ENCODE data around the gene ZNF143.

ZNF143 gene

DNA sequence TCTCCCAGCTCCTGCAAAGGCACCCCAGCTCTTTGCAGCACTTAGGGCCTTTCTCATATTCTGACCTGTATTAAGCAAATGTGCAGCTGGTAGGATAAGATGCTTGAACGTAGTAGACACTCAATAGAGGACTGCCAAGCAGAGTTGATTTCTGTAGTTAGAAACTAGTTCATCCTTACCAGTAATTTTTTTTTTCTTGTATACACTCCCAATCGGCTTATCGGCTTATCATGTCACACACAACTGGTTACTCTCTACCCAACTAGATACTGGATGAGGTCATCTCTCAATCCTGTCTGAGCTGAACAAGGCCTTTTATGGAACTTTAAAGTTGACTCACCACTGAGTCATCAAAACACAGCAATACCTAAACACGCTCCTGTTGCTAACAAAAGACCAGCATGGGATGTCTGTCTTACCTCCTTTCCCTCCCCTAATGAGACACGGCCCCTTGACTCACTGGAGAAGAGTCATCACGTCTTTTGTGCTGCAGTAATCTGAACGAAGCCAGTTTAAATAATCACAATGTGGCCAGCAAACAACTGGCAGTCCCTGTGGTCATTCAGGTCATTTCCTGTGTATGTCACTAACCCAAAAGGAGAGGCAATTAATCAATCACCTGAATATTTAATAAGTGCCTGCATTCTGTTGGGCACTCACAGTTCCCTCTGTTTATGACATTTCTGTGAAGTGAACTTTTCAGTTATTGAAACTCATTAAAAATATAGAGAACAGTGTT is 105.2 kb downstream of the ZNF143 start:
- TF ChIP-seq FOXP2 (optimal IDR thresholded peaks at IDR 0.05; ENCODE audit: borderline replicate concordance, extremely low read depth, extremely low read length, insufficient read depth) (peak; percentile 60), POLR2AphosphoS5 (IDR thresholded peaks at IDR 0.05; ENCODE audit: low read depth, low read length) (no peak; the same call in none of the 2 replicates), TAF1 (IDR thresholded peaks at IDR 0.05; ENCODE audit: borderline replicate concordance, insufficient read depth, low read length) (no peak; the same call in 1 of the 2 replicates), SIN3A (IDR thresholded peaks at IDR 0.05; ENCODE audit: borderline replicate concordance, insufficient read depth, low read length) (peak; percentile 100)
- TF ChIP-seq, protein P1, sequence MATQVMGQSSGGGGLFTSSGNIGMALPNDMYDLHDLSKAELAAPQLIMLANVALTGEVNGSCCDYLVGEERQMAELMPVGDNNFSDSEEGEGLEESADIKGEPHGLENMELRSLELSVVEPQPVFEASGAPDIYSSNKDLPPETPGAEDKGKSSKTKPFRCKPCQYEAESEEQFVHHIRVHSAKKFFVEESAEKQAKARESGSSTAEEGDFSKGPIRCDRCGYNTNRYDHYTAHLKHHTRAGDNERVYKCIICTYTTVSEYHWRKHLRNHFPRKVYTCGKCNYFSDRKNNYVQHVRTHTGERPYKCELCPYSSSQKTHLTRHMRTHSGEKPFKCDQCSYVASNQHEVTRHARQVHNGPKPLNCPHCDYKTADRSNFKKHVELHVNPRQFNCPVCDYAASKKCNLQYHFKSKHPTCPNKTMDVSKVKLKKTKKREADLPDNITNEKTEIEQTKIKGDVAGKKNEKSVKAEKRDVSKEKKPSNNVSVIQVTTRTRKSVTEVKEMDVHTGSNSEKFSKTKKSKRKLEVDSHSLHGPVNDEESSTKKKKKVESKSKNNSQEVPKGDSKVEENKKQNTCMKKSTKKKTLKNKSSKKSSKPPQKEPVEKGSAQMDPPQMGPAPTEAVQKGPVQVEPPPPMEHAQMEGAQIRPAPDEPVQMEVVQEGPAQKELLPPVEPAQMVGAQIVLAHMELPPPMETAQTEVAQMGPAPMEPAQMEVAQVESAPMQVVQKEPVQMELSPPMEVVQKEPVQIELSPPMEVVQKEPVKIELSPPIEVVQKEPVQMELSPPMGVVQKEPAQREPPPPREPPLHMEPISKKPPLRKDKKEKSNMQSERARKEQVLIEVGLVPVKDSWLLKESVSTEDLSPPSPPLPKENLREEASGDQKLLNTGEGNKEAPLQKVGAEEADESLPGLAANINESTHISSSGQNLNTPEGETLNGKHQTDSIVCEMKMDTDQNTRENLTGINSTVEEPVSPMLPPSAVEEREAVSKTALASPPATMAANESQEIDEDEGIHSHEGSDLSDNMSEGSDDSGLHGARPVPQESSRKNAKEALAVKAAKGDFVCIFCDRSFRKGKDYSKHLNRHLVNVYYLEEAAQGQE (IDR thresholded peaks at IDR 0.05; ENCODE audit: insufficient read depth in 1 of 2, low read depth in 2 of 2, low read length in 2 of 2): peak in 1 of 2 experiments; percentile 71; a peak in 1 of 4 replicates

- TF ChIP-seq TAF1 (IDR thresholded peaks at IDR 0.05; ENCODE audit: borderline replicate concordance, insufficient read depth, low read length) (0 out of 2 replicates have a peak, but pooled peaks have one; percentile 7), POLR2AphosphoS5 (IDR thresholded peaks at IDR 0.05; ENCODE audit: low read depth, low read length) (no peak), SIN3A (IDR thresholded peaks at IDR 0.05; ENCODE audit: borderline replicate concordance, insufficient read depth, low read length) (no peak)
- TF ChIP-seq, protein P1 (IDR thresholded peaks at IDR 0.05; ENCODE audit: insufficient read depth in 1 of 2, low read depth in 2 of 2, low read length in 2 of 2): no peak
These were observed 105.8 kb downstream of the ZNF143 start for GRCh38 chr11:9566561-9567063.

- no peak for TF ChIP-seq FOXP2 (optimal IDR thresholded peaks at IDR 0.05; ENCODE audit: borderline replicate concordance, extremely low read depth, extremely low read length, insufficient read depth)
These were observed 106.6 kb downstream of the ZNF143 start for GRCh38 chr11:9567401-9567800.

DNA sequence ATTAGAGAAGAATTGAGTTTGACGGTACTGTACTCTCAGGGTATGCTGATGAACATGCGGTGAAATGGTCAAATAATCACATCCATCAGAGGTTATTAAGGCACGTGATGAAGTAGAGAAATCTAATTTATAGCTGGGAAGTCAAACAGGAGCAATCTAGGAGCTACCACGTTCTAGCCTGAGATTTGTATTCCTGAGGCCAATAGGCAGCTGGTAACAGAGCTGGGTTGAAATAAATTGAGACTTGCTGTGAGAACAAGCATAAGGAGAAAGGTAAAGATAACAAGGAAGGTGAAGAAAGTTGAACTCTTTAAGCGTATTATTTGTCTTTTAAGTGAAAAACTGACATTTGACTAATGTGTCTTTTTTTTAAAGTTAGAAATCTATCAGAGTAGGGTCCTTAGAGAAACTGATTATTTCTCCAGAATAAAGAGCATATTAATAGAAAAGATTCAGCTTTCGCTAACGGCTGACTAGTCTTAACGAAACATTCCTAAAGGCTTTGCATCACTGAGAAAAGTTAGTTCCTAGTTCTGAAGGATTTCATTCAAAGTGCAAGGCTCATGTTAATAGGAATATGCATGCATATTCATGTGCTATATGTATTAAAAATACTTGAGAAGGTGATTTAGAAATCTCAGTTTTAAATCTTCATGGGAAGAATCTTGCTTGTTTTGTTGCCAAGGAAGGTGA is 107.5 kb downstream of the ZNF143 start:
- TF ChIP-seq TAF1 (IDR thresholded peaks at IDR 0.05; ENCODE audit: borderline replicate concordance, insufficient read depth, low read length): no peak
- TF ChIP-seq FOXP2 (optimal IDR thresholded peaks at IDR 0.05; ENCODE audit: borderline replicate concordance, extremely low read depth, extremely low read length, insufficient read depth): no peak
- TF ChIP-seq SIN3A (IDR thresholded peaks at IDR 0.05; ENCODE audit: borderline replicate concordance, insufficient read depth, low read length): no peak
- TF ChIP-seq, protein P1 (IDR thresholded peaks at IDR 0.05; ENCODE audit: insufficient read depth in 1 of 2, low read depth in 2 of 2, low read length in 2 of 2): no peak
- TF ChIP-seq POLR2AphosphoS5 (IDR thresholded peaks at IDR 0.05; ENCODE audit: low read depth, low read length): no peak

DNA sequence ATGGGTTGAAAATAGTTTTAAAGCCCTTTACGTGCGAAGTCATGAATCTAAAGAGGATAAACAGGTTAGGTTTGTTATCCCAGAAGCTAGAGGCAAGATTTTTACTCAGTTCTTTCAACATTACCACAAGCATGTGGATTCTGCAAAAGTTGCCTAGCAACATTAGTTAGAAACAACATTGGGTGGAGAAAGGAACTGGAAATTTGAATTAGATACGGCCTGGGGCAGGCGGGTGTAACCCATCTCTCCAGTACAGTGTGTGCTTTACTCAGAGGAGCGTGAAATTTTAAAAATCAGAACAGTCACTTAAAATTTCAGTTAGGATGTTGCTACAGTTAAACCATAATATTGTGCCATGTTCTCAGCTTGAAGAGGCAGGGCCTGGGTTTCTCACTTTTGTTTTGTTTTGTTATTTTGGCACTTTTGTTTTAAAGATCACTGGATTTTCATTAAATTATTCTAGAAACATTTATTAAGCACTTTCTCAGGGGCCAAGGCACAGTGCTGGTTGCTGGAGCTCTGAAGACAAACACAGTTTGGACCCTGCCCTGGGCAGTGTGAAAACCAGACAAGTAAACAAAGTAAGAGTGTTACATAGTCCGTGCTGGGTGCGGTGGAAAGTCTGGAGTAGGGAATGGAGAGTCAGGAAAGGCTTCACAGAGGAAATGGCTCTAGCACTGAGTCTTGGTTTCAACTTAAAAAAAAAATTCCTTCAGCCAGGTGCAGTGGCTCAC is 108.2 kb downstream of the ZNF143 start:
- peak; percentile 51; the same call in 1 of the 2 replicates for TF ChIP-seq TAF1 (IDR thresholded peaks at IDR 0.05; ENCODE audit: borderline replicate concordance, insufficient read depth, low read length)
- TF ChIP-seq SIN3A (IDR thresholded peaks at IDR 0.05; ENCODE audit: borderline replicate concordance, insufficient read depth, low read length): peak; percentile 95
- TF ChIP-seq FOXP2 (optimal IDR thresholded peaks at IDR 0.05; ENCODE audit: borderline replicate concordance, extremely low read depth, extremely low read length, insufficient read depth): peak; percentile 91
- peak; percentile 59 for TF ChIP-seq POLR2AphosphoS5 (IDR thresholded peaks at IDR 0.05; ENCODE audit: low read depth, low read length)
- TF ChIP-seq, protein P1 (IDR thresholded peaks at IDR 0.05; ENCODE audit: insufficient read depth in 1 of 2, low read depth in 2 of 2, low read length in 2 of 2): no peak

Measured in PFSK-1 (cell line).